HG02678 (cell line): ENCODE data around the gene AGFG1.
"Not testable (repeated sequence)": the region's sequence is repeated elsewhere in the genome, so short reads cannot be mapped to it uniquely, and the experiment has no call there.

Experiments used
- ATAC-seq: cut with Tn5 transposase; IDR thresholded peaks from one replicate; pipeline ENCODE4 v1.9.1; 2021; ENCODE audit warnings: mild to moderate bottlenecking, moderate library complexity; ENCODE audit not compliant: unreplicated experiment

Gene AGFG1

DNA sequence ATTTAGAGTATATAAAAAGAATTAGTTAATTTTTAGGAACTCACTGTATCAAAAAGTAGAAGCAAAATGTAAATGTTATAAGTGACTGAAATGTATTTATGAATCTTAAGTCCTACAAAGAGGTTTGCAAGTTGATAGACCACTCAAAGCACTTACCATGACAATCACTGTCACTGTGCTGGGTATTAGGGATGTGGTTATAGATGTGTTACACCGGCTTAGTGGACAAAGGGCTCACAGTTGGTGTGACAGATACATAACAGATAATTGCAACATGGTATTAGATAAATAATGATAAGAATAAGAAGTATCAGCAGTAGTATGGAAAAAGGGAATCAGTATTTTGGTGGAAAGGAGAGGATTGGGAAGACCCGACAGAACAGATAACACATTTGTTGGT lies 21.6 kb downstream of the AGFG1 start:
- ATAC-seq = no peak

DNA sequence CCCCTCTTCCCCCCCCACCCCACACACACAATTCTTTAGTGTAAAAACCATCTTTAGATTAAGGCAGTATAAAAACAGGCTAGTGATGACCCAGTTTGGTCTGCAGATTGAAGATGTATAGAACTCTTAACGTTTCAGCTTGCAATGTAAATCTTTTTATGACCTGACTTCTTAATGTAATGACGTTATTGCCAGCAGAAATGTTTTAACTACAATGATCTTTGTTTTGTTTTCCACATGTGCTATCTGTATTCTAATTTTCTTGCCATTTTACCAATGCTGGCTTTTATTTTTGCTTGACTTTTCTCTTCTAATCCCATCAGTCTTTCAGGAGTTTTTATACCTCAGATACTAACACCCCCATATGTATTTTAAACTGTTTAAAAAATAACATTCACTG lies 25.2 kb downstream of the AGFG1 start:
- no peak for ATAC-seq

DNA sequence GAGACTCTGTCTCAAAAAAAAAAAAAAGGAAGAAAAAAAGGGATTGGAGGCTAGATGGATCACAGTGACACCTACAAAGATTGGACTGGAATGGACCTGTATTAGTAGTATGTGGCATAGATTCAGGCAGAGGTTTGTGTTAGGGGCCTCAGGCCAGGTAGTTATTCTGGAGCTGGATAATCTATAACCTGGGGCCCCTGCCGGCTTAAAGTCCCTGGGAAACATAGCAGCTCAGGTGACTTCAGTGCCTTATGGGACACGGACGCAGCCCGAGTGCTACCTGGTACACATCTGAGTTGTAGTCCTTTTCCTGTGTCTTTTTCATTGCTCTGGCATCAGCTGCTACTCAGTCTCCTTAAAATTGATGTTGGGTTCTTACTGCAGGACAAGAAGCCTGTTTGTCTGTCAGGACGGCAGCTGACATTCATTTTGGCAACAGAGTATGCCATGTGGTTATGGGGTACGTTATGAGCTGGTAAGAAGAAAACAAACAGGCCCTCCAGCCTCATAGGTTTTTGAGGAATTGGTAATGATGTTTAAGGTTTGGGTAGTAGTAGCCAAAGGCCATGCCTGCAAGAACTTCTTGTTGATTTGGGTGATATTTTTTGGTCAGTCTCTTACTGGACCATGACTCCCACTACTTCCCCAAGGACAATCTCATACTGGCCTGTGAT lies 27.8 kb downstream of the AGFG1 start:
- no peak for ATAC-seq

DNA sequence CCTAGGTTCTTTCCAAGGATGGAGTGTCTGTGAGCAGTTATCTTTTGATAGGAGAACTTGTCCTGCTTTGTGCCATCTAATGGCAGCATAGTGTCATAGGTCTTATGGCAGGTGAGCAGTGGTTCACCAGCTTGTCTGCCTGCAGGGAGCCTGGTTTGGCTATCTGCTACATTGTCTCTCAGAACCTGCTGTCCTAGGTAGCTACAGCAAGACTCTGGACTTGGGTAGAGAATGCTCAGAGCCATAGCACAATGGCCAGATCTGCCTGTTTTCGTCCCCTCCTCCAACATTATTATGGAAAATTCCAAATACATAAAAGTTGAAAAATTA lies 28.3 kb downstream of the AGFG1 start:
- ATAC-seq = no peak

DNA sequence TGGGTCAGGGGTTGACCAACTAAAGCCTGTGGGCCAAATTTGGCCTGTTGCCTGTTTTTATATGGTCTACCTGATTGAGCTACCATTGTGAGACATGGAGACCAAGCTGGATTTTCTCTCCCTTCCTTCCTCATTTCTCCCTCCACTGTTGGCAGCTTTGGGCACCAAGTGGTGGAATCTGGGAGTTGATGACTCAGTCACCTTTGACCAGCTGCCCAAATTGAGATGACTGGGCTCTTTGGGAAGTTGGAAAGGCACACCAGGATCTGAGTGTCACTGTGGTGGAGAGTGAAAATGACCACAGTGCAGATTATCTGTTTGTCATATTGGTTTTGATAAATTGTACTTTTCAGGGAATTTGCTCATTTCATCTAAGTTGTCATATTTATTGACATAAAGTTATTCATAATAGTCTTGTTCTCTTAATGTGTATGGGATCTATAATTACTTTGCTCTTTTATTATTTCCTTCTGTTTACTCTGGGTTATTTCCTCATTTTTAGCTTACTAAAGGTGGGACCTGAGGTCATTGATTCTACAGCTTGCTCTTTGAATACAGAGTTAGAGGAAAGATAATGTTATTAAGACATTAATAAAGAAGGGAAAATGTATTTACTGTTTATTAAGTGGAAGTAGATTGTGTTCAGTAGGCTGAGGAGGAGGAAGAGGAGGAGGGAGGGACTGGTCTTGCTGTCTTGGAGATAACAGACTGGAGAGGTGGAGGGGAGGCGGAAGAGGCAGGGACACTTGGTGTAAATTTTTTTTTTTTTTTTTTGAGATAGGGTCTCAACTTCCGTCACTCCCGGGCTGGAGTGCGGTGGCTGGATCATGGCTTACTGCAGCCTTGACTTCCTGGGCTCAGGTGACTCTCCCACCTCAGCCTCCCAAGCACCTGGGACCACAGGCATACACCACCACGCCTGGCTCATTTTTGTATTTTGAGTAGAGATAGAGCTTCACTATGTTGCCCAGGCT lies 31.8 kb downstream of the AGFG1 start:
- no peak for ATAC-seq

DNA sequence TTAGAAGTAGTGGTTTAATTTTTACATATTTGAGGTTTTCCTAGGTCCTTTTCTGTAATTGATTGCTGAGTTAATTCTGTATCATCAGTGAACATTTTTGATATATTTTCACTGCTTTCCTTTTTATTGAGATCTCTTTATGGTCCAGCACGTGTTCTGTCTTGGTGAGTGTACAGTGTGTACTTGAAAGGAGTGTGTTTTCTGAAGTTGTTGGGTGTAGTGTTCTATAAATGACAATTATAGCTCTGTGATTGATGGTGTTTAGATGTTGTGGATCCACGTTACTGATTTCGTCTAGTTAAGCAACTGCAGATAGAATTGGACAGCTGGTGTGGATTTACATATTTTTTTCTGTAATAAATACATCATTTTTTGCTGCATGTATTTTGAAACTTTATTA lies 32.7 kb downstream of the AGFG1 start:
- no peak for ATAC-seq

DNA sequence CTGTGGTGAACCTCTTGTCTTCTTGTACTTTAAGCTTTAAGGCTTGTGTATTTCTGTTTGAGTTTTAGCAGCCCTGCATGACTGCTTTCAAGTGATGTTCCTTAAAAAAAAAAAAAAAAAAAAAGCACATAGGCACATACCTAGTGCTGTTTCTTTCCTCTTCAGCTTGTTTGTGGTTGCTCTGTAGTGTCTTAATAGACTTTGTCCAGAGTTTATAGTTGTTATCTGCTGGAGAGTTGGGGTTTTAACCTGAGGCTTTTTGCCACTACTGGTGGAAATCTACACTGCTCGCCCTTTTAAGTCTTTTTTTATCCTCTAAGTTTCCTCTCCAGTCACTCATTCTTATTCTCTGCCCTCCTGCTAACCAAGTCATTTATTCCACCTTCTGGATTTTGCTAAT lies 34.5 kb downstream of the AGFG1 start:
- no peak for ATAC-seq

DNA sequence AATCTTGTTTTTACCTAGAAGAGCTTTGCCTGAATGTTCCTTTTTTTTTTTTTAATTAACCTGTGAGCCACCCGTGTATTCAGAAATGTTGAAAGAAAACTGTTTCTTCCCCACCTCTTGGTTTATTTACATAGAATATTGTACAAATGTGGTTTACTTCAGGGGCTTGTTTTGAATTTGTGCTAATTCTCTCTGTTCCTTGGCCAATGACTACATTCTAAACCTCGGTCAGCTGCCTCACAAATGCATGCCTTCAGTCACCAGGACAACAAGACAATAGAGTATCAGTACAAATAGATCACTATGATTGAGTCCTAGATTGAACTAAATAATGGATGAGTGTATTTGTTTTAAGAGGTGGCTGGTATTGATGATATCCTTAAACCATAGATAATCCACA lies 36.0 kb downstream of the AGFG1 start:
- ATAC-seq = no peak

DNA sequence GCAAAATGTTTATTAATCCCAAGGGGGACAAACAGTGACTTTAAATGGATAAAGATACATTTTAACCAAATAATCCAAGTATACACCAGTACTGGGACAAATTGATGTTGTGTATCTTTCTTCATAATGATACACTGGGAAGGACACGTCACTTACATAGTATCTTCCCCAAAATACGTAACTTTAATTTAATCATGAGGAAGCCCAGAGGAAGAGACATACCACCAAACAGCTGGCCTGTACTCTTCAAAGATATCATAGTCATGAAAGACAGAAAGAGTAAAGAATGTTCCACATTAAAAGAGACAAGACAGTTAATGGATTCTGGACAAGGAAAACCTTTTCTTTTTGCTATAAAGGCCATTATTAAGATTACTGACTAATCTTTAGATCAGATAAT lies 37.1 kb downstream of the AGFG1 start:
- ATAC-seq = no peak

DNA sequence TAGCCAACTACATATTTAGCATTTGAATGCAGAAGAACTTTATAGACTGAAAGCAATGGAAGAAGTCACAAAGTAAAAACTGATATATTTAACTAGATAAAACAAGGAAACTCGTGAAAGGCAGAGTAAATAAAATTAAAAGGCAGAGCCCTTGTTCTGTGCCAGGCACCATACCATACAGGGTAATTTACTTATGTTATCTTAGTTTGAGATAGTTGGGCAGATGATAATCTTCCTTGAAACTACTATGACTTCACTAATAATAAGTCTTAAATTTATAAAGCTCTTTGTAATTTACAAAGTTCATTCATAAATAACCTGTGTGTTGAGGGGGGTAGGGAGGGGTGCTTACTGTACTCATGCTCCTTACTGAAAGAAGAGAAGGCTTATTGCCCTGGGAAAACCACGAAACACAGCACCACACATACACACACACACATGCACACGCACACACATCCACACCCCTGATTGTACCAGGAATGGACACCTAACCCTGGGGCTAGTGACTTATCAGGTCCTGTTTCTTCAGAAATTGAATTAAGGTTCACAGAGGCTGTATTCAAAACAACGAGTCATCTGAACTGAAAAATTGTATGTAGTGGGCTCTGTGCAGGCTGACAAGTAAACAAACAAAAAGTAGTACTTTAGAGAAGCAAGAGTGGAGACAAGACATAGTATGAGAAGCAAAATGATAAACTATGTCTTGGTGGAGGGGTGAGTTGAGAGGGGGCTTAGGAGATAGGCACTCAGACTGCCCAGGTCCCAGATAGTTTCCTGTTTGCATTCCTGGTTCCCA lies 38.1 kb downstream of the AGFG1 start:
- no peak for ATAC-seq

DNA sequence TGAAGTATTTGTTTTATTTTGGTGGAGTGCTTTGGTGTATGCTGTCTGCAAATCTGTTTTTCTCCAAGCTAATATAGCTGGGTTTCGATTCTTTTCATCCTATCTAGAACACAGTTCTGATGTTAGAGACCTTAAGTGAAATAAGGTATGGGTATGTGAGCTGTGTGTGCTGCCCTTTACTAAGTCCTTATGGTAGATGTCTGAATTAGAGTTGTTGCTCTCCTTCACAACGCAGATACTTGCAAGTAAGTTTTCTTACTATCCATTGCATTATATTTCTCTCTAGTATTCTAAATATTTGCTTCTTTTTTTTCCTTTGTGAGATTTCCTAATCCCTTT lies 38.6 kb downstream of the AGFG1 start:
- no peak for ATAC-seq

DNA sequence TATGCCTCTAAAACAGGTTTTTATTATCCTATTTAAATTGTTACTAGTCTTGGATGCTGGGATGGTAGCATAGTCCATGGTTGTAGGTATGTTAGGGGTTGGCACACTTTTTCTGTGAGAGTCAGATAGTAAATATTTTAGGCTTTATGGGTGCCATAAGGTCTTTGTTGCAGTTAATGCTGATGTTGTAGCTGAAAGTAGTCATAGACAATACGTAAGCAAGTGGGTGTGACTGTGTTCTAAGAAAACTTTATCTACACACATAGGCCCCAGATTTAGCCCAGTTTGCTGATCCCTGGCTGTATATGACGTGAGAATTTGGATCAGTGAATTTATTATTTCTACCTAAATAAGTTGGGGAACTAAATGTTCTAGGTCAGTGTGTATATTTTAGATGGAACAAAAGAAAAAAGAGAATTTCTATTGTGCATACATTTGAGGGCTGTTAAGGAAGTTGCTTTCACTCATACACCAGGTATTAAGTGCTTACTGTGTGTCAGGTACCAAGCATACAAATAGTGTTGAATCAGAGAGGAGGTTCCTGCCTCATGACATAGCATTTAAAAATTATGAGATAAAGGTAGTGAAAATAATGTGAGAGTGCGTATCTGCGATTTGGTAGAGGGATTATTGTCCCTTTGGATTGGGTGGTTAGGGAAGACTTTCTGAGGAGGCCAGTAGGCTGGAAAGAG lies 39.4 kb downstream of the AGFG1 start:
- ATAC-seq = no peak

DNA sequence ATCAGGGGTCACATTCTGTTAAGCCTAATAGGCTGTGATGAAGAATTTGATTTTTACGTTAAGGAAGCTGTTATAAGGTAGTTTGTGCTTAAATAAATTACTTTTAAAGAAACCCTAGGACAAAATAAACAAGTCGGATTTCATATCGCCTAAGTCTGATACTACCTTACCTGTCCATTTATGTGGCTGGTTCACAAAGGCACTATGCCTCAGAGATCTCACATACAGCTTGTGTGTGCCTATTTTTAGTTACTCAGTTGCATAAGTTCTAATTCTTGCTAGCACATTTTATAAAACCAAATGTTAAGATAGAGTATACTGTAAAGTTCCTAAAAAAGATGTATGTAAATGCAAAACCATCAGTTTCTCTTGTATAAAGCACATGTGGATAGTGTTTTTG lies 40.0 kb downstream of the AGFG1 start:
- no peak for ATAC-seq

DNA sequence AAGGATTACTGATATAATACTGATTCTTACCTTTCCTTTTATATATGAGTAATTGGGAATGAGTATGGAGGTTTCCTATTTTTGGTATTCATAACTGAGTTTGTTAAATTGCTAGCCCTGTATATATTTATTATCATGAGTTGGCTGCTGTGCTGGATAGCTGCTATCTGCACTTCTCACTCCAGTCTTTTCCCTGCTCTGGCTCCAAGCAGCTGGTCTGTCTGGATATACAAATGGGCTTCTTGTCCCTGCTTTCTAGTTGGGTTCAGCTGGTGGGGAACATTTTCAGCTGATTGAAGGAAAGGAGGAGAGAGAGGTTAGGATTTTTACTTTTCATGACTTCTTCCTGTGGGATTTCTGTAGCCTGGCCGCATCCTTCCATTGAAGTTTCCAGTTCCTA lies 41.2 kb downstream of the AGFG1 start:
- ATAC-seq = no peak

DNA sequence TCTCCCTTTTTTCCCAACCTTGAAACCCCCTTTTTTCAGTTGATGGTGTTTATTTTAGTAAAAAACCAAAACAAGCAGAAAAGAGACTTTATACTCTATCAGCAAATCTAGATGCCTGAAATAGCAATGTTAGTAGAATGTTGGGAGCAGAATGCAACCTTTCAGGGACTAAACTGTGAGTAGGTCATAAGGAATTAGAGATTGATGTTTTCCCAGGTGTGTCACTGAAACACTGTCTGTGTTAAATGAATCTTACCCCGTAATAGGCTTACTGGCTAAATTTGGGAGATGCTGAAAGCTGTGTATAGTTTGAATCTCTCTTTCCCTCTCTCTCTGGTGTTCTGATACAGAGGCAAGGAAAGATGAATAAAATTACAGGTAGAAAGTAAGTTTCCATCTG lies 43.8 kb downstream of the AGFG1 start:
- no peak for ATAC-seq

DNA sequence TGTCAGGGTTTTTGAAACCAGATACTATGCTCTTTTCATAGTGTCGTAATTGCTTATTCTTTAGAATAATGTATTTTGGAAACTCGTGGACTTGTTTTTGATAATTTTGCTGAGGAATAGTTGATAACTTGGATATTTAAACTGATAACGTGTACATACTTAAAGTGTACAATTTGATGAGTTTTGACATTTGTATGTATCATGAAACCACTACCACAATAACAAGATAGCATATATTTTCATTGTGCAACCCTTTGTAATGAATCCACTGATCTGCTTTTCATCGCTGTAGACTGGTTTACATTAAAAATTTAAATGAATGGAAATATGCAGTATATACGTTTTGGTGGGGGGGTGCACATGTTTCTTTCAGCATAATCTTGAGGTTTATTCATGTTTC lies 45.8 kb downstream of the AGFG1 start:
- no peak for ATAC-seq

DNA sequence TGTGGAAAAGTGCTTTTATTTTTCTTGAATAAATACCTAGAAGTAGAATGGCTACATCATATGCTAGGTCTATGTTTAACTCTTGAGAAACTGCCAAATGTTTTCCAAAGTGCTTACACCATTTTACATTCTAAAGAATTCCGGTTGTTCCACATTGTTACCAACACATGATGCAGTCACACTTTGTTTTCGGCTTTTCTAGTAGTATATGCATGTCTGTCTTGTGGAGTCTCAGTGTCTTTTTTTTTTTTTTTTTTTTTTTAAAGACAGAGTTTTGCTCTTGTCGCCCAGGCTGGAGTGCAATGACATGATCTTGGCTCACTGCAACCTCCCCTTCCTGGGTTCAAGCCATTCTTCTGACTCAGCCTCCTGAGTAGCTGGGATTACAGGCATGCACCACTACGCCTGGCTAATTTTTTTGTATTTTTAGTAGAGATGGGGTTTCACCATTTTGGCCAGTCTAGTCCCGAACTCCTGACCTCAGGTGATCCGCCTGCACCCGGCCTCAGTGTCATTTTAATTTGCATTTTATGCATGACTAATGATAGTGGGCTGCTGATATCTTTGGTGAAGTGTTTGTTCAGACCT lies 46.4 kb downstream of the AGFG1 start:
- not testable (repeated sequence) for ATAC-seq

DNA sequence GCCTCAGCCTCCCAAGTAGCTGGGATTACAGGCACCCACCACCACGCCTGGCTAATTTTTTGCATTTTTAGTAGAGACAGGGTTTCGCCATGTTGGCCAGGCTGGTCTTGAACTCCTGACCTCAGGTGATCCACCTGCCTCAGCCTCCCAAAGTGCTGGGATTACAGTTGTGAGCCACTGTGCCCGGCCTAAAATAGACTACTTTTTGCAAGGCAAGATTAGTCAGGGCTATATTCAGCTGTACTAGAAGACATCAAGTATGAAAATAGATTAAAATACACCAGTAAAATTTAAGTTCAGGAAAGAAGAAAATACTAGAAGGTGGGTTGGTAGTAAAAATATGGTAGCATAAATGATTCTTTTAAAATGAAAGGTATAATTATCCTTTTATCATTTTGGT lies 49.2 kb downstream of the AGFG1 start:
- ATAC-seq = not testable (repeated sequence)

DNA sequence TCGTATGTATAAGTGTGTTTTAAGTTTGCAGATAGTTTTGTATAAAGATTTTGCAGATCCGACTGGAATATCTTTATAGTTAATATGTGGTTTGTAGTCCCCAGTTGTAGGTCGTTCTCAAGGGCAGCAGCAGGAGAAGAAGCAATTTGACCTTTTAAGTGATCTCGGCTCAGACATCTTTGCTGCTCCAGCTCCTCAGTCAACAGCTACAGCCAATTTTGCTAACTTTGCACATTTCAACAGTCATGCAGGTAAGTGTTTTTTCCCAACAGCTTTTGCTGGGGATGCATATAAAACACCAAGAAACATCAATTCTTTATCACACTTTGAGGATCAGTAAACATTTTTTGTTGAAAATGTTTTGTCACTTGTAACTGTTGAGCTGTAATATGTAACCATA lies 52.7 kb downstream of the AGFG1 start:
- ATAC-seq = no peak

DNA sequence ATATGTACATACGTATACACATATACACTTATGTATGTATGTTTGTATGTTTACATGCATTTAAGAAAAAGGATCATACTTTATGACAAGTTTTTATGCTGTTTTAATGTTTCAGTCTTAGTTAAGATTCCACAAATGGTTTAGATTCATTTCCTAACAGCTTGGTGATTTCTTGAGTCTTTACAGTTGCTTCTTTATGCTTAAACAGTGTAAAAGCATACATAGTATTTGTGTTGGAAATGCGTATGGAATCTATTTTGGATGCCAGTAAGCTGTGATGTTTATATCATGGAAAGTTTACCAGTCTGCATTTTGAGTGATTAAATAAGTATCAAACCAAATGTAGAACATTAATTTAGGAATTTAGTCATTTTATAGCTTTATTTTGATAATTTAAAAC lies 55.4 kb downstream of the AGFG1 start:
- ATAC-seq = no peak

DNA sequence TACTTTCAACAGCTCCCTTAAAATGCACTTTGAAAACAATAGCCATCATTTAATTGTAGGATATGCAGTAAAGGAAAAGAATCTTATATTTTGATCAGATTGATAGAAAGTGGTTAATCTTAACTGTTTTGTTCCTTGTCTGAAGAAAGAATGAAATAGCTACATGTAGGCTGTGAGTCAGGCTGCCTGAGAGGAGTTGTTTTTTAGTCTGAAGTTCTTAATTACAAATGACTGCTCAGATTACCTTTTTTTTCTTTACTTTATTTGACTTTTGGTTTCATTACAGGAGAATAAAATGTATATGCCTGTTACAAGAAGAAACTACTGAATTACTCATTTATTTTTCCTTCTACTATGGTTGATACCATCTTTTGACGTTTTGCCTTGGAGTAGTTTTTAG lies 56.8 kb downstream of the AGFG1 start:
- ATAC-seq = no peak
